H1 (cell line): Measurements from ENCODE around the gene PRTG. TPM values are rescaled to one million over a fixed set of nuclear protein-coding genes. Genes with fewer than 3 reads are reported as not detected.

Experiments
- CTCF ChIA-PET: fragments of 300-600 bp; sonication (Branson Sonifier 250); formaldehyde crosslinking; loops from one replicate; lab custom pipeline; 2021; ENCODE audit not compliant: partially characterized antibody; lab: Charles Lee
- POLR2A ChIA-PET: fragments of 300-600 bp; sonication (Branson Sonifier 250); formaldehyde crosslinking; loops from one replicate; lab custom pipeline; 2021; ENCODE audit warnings: inconsistent platforms; ENCODE audit not compliant: partially characterized antibody; lab: Charles Lee
- DNase-seq, 2 experiments: peaks; one replicate each; pipeline versions ENCODE4 v3.0.0 to v3.0.0-alpha.2; 2010 to 2022; ENCODE audit warnings: low spot score in 2 of 2, low read depth in 1 of 2, mixed read lengths in 1 of 2
- FAIRE-seq: peaks from 2 replicates; lab custom pipeline; 2011; peaks lifted over from hg19 to GRCh38; lab: Jason Lieb, UNC
- H2AFZ ChIP-seq: 2 replicates; pipeline ENCODE4 v1.8.1; 2012; ENCODE audit warnings: low read length, inconsistent platforms
- H2AK5ac ChIP-seq: 2 replicates; pipeline ENCODE4 v1.6.1; 2013; ENCODE audit warnings: low read depth, low read length
- H2BK120ac ChIP-seq: replicated peaks from 2 replicates; pipeline ENCODE3; 2013; ENCODE audit warnings: low read depth, low read length, inconsistent platforms
- H2BK12ac ChIP-seq: 2 replicates; pipeline ENCODE4 v1.6.1; 2013; ENCODE audit warnings: low read depth, low read length
- H2BK15ac ChIP-seq: 2 replicates; pipeline ENCODE4 v1.6.1; 2013; ENCODE audit warnings: low read length
- H2BK20ac ChIP-seq: 2 replicates; pipeline ENCODE4 v1.6.1; 2013; ENCODE audit warnings: low read length
- H2BK5ac ChIP-seq: 2 replicates; pipeline ENCODE4 v1.6.1; 2013; ENCODE audit warnings: low read depth, low read length
- H3K14ac ChIP-seq: 2 replicates; pipeline ENCODE4 v1.6.1; 2013; ENCODE audit warnings: inconsistent platforms; ENCODE audit not compliant: insufficient read length
- H3K18ac ChIP-seq: 2 replicates; pipeline ENCODE4 v1.6.1; 2013; ENCODE audit warnings: low read length; ENCODE audit errors: extremely low read depth
- H3K23ac ChIP-seq: 2 replicates; pipeline ENCODE4 v1.6.1; 2013; ENCODE audit warnings: inconsistent platforms; ENCODE audit not compliant: insufficient read length
- H3K23me2 ChIP-seq: 2 replicates; pipeline ENCODE4 v1.6.1; 2013; ENCODE audit warnings: low read depth, low read length
- H3K27ac ChIP-seq: 2 replicates; pipeline ENCODE4 v1.6.1; 2011; ENCODE audit warnings: low read depth, low read length, inconsistent platforms
- H3K27me3 ChIP-seq, 4 experiments: replicated peaks in 1 of 4; 1 replicate in 1 of 4; 2 replicates in 3 of 4; pipeline versions ENCODE4 v1.6.1 to v1.8.1; 2011 to 2013; ENCODE audit warnings: low read length in 3 of 4, mild to moderate bottlenecking in 3 of 4, inconsistent platforms in 2 of 4, mixed read lengths in 2 of 4, moderate library complexity in 1 of 4; ENCODE audit not compliant: control insufficient read depth in 3 of 4, insufficient read depth in 3 of 4; ENCODE audit errors: extremely low read depth in 1 of 4
- H3K36me3 ChIP-seq, 4 experiments: 2 replicates each; pipeline versions ENCODE4 v1.6.1 to v1.8.1; 2011 to 2013; ENCODE audit warnings: mild to moderate bottlenecking in 4 of 4, low read length in 3 of 4, moderate library complexity in 2 of 4, control low read depth in 1 of 4, inconsistent platforms in 1 of 4; ENCODE audit not compliant: insufficient read depth in 4 of 4, control insufficient read depth in 2 of 4
- H3K4ac ChIP-seq: replicated peaks from 2 replicates; pipeline ENCODE3; 2013; ENCODE audit warnings: low read length, low read depth, mixed read lengths, inconsistent platforms; ENCODE audit not compliant: insufficient read length
- H3K4me1 ChIP-seq, 4 experiments: replicated peaks in 1 of 4; 1 replicate in 1 of 4; 2 replicates in 3 of 4; pipeline versions ENCODE4 v1.6.1 to v1.8.1; 2011 to 2013; ENCODE audit warnings: low read length in 3 of 4, inconsistent platforms in 2 of 4, mixed read lengths in 1 of 4; ENCODE audit not compliant: insufficient read depth in 4 of 4, control insufficient read depth in 3 of 4
- H3K4me2 ChIP-seq, 2 experiments: 2 replicates each; pipeline versions ENCODE4 v1.6.1 to v1.8.1; 2011 to 2013; ENCODE audit warnings: low read depth in 2 of 2, low read length in 2 of 2, control low read depth in 1 of 2, inconsistent platforms in 1 of 2, mild to moderate bottlenecking in 1 of 2; ENCODE audit not compliant: insufficient read depth in 1 of 2
- H3K4me3 ChIP-seq, 4 experiments: fragments of 200-600, 300-600 bp in 1 of 4; sonication (generic), shearing (Covaris generic), sonication (Bioruptor Twin) in 1 of 4; 2 replicates each; pipeline versions ENCODE4 v1.5.1 to v1.8.1; 2011 to 2016; ENCODE audit warnings: low read length in 4 of 4, low read depth in 3 of 4, control low read depth in 2 of 4, inconsistent platforms in 2 of 4, mild to moderate bottlenecking in 2 of 4, mixed read lengths in 1 of 4, moderate library complexity in 1 of 4; ENCODE audit not compliant: insufficient read depth in 2 of 4; ENCODE audit errors: extremely low read depth in 1 of 4
- H3K56ac ChIP-seq: replicated peaks from 2 replicates; pipeline ENCODE3; 2013; ENCODE audit warnings: low read depth, mild to moderate bottlenecking, mixed read lengths, low read length, inconsistent platforms; ENCODE audit not compliant: insufficient read length
- H3K79me1 ChIP-seq: 2 replicates; pipeline ENCODE4 v1.6.1; 2013; ENCODE audit warnings: low read depth, low read length, control low read depth
- H3K79me2 ChIP-seq, 2 experiments: 2 replicates each; pipeline versions ENCODE4 v1.6.1 to v1.8.1; 2012 to 2013; ENCODE audit warnings: low read length in 2 of 2, mild to moderate bottlenecking in 2 of 2, inconsistent platforms in 1 of 2; ENCODE audit not compliant: insufficient read depth in 2 of 2, control insufficient read depth in 1 of 2
- H3K9ac ChIP-seq, 4 experiments: replicated peaks in 1 of 4; 1 replicate in 1 of 4; 2 replicates in 3 of 4; pipeline versions ENCODE4 v1.6.1 to v1.8.1; 2011 to 2013; ENCODE audit warnings: low read depth in 3 of 4, low read length in 3 of 4, control low read depth in 2 of 4, mild to moderate bottlenecking in 2 of 4, moderate library complexity in 2 of 4, inconsistent platforms in 1 of 4; ENCODE audit errors: extremely low read depth in 1 of 4
- H3K9me3 ChIP-seq, 2 experiments: 2 replicates each; pipeline versions ENCODE4 v1.6.1 to v1.8.1; 2012 to 2013; ENCODE audit warnings: mild to moderate bottlenecking in 2 of 2, moderate library complexity in 2 of 2, control low read depth in 1 of 2, inconsistent platforms in 1 of 2, low read depth in 1 of 2, low read length in 1 of 2, mixed read lengths in 1 of 2; ENCODE audit not compliant: insufficient read depth in 2 of 2
- H4K20me1 ChIP-seq, 2 experiments: replicated peaks in 1 of 2; 2 replicates each; pipeline versions ENCODE3 to v1.8.1; 2011 to 2013; ENCODE audit warnings: inconsistent platforms in 2 of 2, low read length in 2 of 2, mild to moderate bottlenecking in 1 of 2; ENCODE audit not compliant: insufficient read depth in 2 of 2, control insufficient read depth in 1 of 2
- H4K5ac ChIP-seq: 2 replicates; pipeline ENCODE4 v1.6.1; 2013; ENCODE audit warnings: low read length, low read depth, mixed read lengths, inconsistent platforms; ENCODE audit not compliant: insufficient read length
- H4K8ac ChIP-seq: 2 replicates; pipeline ENCODE4 v1.8.0; 2013; ENCODE audit warnings: mild to moderate bottlenecking, moderate library complexity, low read length, inconsistent platforms; ENCODE audit not compliant: insufficient read depth; ENCODE audit errors: extremely low read depth
- H4K91ac ChIP-seq: replicated peaks from 2 replicates; pipeline ENCODE3; 2013; ENCODE audit warnings: low read length, mixed read lengths, inconsistent platforms; ENCODE audit not compliant: insufficient read length
- BCL11A ChIP-seq, 2 experiments: IDR thresholded peaks; one replicate each; pipeline ENCODE4 v1.6.1; 2011; ENCODE audit warnings: low read depth in 2 of 2, low read length in 2 of 2, mild to moderate bottlenecking in 2 of 2
- CEBPB ChIP-seq: IDR thresholded peaks from 2 replicates; pipeline ENCODE4 v1.6.1; 2012; ENCODE audit warnings: low read depth, low read length
- JUN ChIP-seq: IDR thresholded peaks from 2 replicates; pipeline ENCODE4 v1.6.1; 2011; ENCODE audit warnings: low read depth, mild to moderate bottlenecking, improper control_type of control experiment, low read length
- POU5F1 ChIP-seq: IDR thresholded peaks from 2 replicates; pipeline ENCODE4 v1.6.1; 2011; ENCODE audit warnings: low read depth, mild to moderate bottlenecking, low read length, moderate library complexity
- RNF2 ChIP-seq: fragments of 200-900, 300-1000 bp; sonication (generic); IDR thresholded peaks from 2 replicates; pipeline ENCODE4 v1.7.1; 2016; ENCODE audit warnings: borderline replicate concordance, low read depth, mild to moderate bottlenecking, antibody characterized with exemption, low read length; ENCODE audit not compliant: poor library complexity, severe bottlenecking; ENCODE audit errors: missing control alignments
- TEAD4 ChIP-seq: IDR thresholded peaks from 2 replicates; pipeline ENCODE4 v1.6.1; 2012; ENCODE audit warnings: low read depth, low read length, inconsistent platforms, mixed read lengths
- WGBS, 2 experiments: shearing (Covaris generic) in 1 of 2; methylation state at CpG; one replicate each; pipeline versions ENCODE4 v1.1.6 to v1.1.7; 2013 to 2015; ENCODE audit warnings: low lambda C conversion rate in 2 of 2, mixed read lengths in 2 of 2, inconsistent platforms in 1 of 2, low coverage in 1 of 2, missing lambda C conversion rate in 1 of 2; ENCODE audit not compliant: insufficient replicate concordance in 2 of 2, insufficient coverage in 1 of 2, insufficient read length in 1 of 2; ENCODE audit errors: extremely low coverage in 1 of 2, missing lambda C conversion rate in 1 of 2; 5-methylcytosine and 5-hydroxymethylcytosine counted together
- polyA plus RNA-seq, 7 experiments: library from polyadenylated mRNA; depleted of rRNA in 3 of 7; stranded (reverse) in 5 of 7; unstranded in 2 of 7; fragments of >200 nt in 5 of 7; fragments of 200-250 nt in 2 of 7; gene quantifications; 1 replicate in 5 of 7; 2 replicates in 1 of 7; 4 replicates in 1 of 7; pipeline versions ENCODE4 v1.2.1 to v1.2.3, GENCODE V29; 2011 to 2013; ENCODE audit warnings: missing spikeins in 2 of 7, mixed read lengths in 2 of 7
- total RNA-seq: library from RNA; stranded (reverse); fragmentation: NEBNext Ultra II Directional; extraction: Animal tissue kit (Norgen Biotek cat#: 25700); gene quantifications from 2 replicates; pipeline ENCODE4 v1.2.1, GENCODE V29; 2021

Gene PRTG
- total and polyA plus RNA-seq, 2 of the 8 experiments (the other 6 are each of a cell fraction or from before 2014, with no cell fraction given), result 3.1 to 3.2 TPM

DNA sequence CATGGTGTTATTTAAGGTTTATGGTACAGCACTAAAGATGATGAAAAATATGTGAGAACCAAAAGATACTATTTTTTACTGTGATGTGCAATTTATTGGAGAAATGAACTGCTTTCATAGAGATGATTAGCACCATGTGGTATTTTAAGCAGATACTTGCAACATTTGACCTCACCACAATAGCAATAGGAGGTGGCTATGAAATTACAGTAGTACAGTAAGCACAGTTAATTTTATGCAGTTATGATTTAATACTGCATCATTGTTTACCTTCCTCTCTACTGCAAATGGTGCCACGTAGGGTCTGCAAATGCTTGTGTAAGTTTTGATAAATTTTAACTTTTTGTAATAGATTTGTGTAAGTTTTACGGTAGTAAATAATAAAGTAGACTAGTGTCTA, 168.9 kb downstream of the PRTG start:
- Histone ChIP-seq H3K14ac (no peak overlapping the region), H3K23ac (no peak overlapping the region), H3K23me2 (no peaks in the 10 kb centered on the region), H3K56ac (no peak overlapping the region), H2BK12ac (no peak overlapping the region), H3K27ac (no peak overlapping the region), H2AFZ (no peak overlapping the region), H2BK20ac (no peak overlapping the region), H4K20me1 (no peaks in the 10 kb centered on the region), H3K4me3 (no peak overlapping the region), H3K4me1 (no peaks in the 10 kb centered on the region), H3K4ac (no peak overlapping the region), H3K79me2 (no peaks in the 10 kb centered on the region), H3K9ac (no peak overlapping the region), H3K27me3 (no peaks in the 10 kb centered on the region), H2AK5ac (no peak overlapping the region), H3K18ac (no peak overlapping the region), H2BK120ac (no peak overlapping the region), H2BK15ac (no peak overlapping the region), H3K4me2 (no peak overlapping the region), H4K5ac (no peak overlapping the region), H3K79me1 (no peaks in the 10 kb centered on the region), H4K91ac (no peak overlapping the region), H2BK5ac (no peak overlapping the region), H4K8ac (no peak overlapping the region), H3K36me3 (no peaks in the 10 kb centered on the region), H3K9me3 (peaks cover 2 to 3% of the 10 kb centered on the region in 2 experiments; a peak in 3 of 4 replicates)
- CTCF ChIA-PET, result no interaction called here
- TF ChIP-seq RNF2 (no peak), JUN (no peak), CEBPB (no peak), POU5F1 (no peak), TEAD4 (no peak), BCL11A (IDR thresholded peaks at IDR 0.05; ENCODE audit: low read depth in 2 of 2, low read length in 2 of 2) (no peak)
- no peak for FAIRE-seq
- DNase-seq, result no peak
- WGBS, 2 experiments, result 91 to 100% methylated on average over 1 to 2 of the region's 2 CpGs
- POLR2A ChIA-PET, result no interaction called here
